GM12865 (cell line): ENCODE data around the gene TLX2.

ENCODE experiments used
- DNase-seq: peaks from one replicate; pipeline ENCODE4 v3.0.0; 2010; ENCODE audit warnings: low read depth
- H3K4me3 ChIP-seq: 2 replicates; pipeline ENCODE4 v1.5.1; 2011; ENCODE audit warnings: mild to moderate bottlenecking, low read depth, low read length, control low read depth
- CTCF ChIP-seq: IDR thresholded peaks from 2 replicates; pipeline ENCODE4 v1.5.1; 2011; ENCODE audit warnings: low read length, control low read depth, low read depth, inconsistent platforms; ENCODE audit not compliant: insufficient read depth; ENCODE audit errors: missing control alignments

Gene TLX2

GRCh38 chr2:74507926-74508520, 6.2 kb upstream of the TLX2 start:
- peak overlapping the region; percentile 69 for H3K4me3 ChIP-seq
- TF ChIP-seq CTCF = no peak
- peak; percentile 39 for DNase-seq

- no peak for TF ChIP-seq CTCF
- no peak overlapping the region for H3K4me3 ChIP-seq
- no peak for DNase-seq
These were observed 4.0 kb upstream of the TLX2 start for GRCh38 chr2:74510272-74510671.

- no peak for DNase-seq
- H3K4me3 ChIP-seq = no peak overlapping the region
- TF ChIP-seq CTCF = no peak
These were observed 2.9 kb upstream of the TLX2 start for GRCh38 chr2:74511104-74511989.

GRCh38 chr2:74512744-74513604, 1.3 kb upstream of the TLX2 start:
- no peak for DNase-seq
- no peak overlapping the region for H3K4me3 ChIP-seq
- TF ChIP-seq CTCF = no peak

GRCh38 chr2:74513605-74514367, 464 bp upstream of the TLX2 start:
- no peak overlapping the region for H3K4me3 ChIP-seq
- DNase-seq = no peak
- no peak for TF ChIP-seq CTCF

- H3K4me3 ChIP-seq = peak overlapping the region; percentile 34
- no peak for TF ChIP-seq CTCF
- no peak for DNase-seq
These were observed 1.2 kb downstream of the TLX2 start for GRCh38 chr2:74515271-74515980.
